CD4-positive, alpha-beta T cell treated with Interleukin-6 for 4 hours (primary cell): ENCODE measurements around the gene CIRBP.
A peak's percentile ranks its signal among the peaks of the same experiment; 100 is the strongest.

ENCODE experiments used
- DNase-seq: peaks from one replicate; pipeline ENCODE4 v3.0.0-alpha.2; 2020; ENCODE audit warnings: mixed read lengths

The CIRBP gene

GRCh38 chr19:1269065-1269477 is at the start of gene CIRBP:
Gene CIRBP (plus strand): TSS chr19:1269332. CDS start chr19:1270934, 1,602 bp downstream.
- peak; percentile 100 for DNase-seq

GRCh38 chr19:1219786-1220476 is 49.2 kb upstream of the CIRBP start:
- DNase-seq, result no peak

- DNase-seq, result no peak
Observed at GRCh38 chr19:1220477-1220930, 48.6 kb upstream of the CIRBP start.

GRCh38 chr19:1220976-1221903 is 47.9 kb upstream of the CIRBP start:
- no peak for DNase-seq

GRCh38 chr19:1221904-1222255 is 47.3 kb upstream of the CIRBP start:
- no peak for DNase-seq

GRCh38 chr19:1222394-1222793 is 46.7 kb upstream of the CIRBP start:
- no peak for DNase-seq

- DNase-seq, result peak; percentile 44
Observed at GRCh38 chr19:1223018-1223855, 45.9 kb upstream of the CIRBP start.

- no peak for DNase-seq
Observed at GRCh38 chr19:1224047-1224825, 44.9 kb upstream of the CIRBP start.

GRCh38 chr19:1224847-1225246 is 44.3 kb upstream of the CIRBP start:
- no peak for DNase-seq

- no peak for DNase-seq
Observed at GRCh38 chr19:1225440-1226226, 43.5 kb upstream of the CIRBP start.

- no peak for DNase-seq
Observed at GRCh38 chr19:1226227-1226518, 43.0 kb upstream of the CIRBP start.

- no peak for DNase-seq
Observed at GRCh38 chr19:1226522-1227303, 42.4 kb upstream of the CIRBP start.

- no peak for DNase-seq
Observed at GRCh38 chr19:1227304-1228054, 41.7 kb upstream of the CIRBP start.

- no peak for DNase-seq
Observed at GRCh38 chr19:1228161-1228957, 40.8 kb upstream of the CIRBP start.

- DNase-seq, result no peak
Observed at GRCh38 chr19:1229056-1229923, 39.8 kb upstream of the CIRBP start.

- DNase-seq, result no peak
Observed at GRCh38 chr19:1229924-1230782, 39.0 kb upstream of the CIRBP start.
